Measurements from ENCODE around the gene ZDHHC19. TPM values are rescaled to one million over a fixed set of nuclear protein-coding genes. Genes with fewer than 3 reads are reported as not detected.
A peak's percentile ranks its signal among the peaks of the same experiment; 100 is the strongest.

Gene ZDHHC19
- total and polyA plus RNA-seq, 2 experiments from 2014 or later, result 0.77 TPM; not detected in 1

GRCh38 chr3:196193133-196193735 lies 18.0 kb downstream of the ZDHHC19 start:
- no peak for TF ChIP-seq EZH2 (IDR thresholded peaks at IDR 0.05; ENCODE audit: borderline replicate concordance)
- TF ChIP-seq EZH2phosphoT487 (IDR thresholded peaks at IDR 0.05; ENCODE audit: low read depth, severe bottlenecking, unreplicated experiment), result no peak
- no peak for DNase-seq (ENCODE audit: low spot score)
- Histone ChIP-seq H3K36me3 (replicated peaks; ENCODE audit: insufficient read depth, low read depth) (no peaks in the 10 kb centered on the region), H3K9me2 (replicated peaks; ENCODE audit: insufficient read depth) (no peaks in the 10 kb centered on the region), H2AFZ (no peak overlapping the region), H4K20me1 (ENCODE audit: insufficient read depth, poor library complexity, severe bottlenecking) (no peaks in the 10 kb centered on the region), H3K27ac (no peak overlapping the region), H3K4me3 (no peak overlapping the region), H3K79me2 (no peaks in the 10 kb centered on the region), H3K4me1 (ENCODE audit: insufficient read depth) (peaks cover 12% of the 10 kb centered on the region), H3K4me2 (no peak overlapping the region), H3K27me3 (no peaks in the 10 kb centered on the region), H3K9me3 (ENCODE audit: low read depth) (no peaks in the 10 kb centered on the region)
- WGBS (ENCODE audit: low lambda C conversion rate, missing lambda C conversion rate), result 87% methylated on average over 15 of the region's 15 CpGs

DNA sequence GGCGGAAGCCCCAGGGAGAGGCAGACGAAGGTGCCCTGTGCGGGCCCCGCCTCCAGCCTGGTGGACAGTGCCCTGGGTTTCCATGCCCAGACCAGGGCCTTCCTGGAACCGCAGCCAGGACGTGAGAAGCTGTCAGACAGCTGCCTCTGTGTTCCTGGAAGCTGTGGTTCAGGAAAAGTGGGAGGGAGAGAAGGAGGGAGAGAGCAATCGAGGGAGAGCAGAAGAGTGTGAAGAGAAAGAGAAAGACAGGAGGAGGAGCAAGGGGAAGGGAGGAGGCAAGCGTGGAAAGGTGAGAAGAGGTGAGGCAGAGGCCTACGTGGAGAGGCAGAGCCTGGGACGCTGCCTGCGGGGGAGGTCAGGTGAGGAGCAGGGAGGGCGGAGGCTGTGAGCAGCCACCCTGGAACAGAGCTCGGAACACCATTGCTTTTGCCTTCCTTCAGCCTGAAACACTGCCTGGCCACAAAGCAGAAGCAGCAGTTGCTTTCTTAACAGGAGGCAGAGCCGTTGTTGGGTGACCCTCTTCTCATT lies 18.6 kb downstream of the ZDHHC19 start:
- H3K9me2 ChIP-seq (replicated peaks; ENCODE audit: insufficient read depth), result no peaks in the 10 kb centered on the region
- no peak overlapping the region for H3K4me2 ChIP-seq
- no peaks in the 10 kb centered on the region for H4K20me1 ChIP-seq (ENCODE audit: insufficient read depth, poor library complexity, severe bottlenecking)
- TF ChIP-seq, protein P1, sequence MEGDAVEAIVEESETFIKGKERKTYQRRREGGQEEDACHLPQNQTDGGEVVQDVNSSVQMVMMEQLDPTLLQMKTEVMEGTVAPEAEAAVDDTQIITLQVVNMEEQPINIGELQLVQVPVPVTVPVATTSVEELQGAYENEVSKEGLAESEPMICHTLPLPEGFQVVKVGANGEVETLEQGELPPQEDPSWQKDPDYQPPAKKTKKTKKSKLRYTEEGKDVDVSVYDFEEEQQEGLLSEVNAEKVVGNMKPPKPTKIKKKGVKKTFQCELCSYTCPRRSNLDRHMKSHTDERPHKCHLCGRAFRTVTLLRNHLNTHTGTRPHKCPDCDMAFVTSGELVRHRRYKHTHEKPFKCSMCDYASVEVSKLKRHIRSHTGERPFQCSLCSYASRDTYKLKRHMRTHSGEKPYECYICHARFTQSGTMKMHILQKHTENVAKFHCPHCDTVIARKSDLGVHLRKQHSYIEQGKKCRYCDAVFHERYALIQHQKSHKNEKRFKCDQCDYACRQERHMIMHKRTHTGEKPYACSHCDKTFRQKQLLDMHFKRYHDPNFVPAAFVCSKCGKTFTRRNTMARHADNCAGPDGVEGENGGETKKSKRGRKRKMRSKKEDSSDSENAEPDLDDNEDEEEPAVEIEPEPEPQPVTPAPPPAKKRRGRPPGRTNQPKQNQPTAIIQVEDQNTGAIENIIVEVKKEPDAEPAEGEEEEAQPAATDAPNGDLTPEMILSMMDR (IDR thresholded peaks at IDR 0.05; ENCODE audit: poor library complexity), result no peak
- TF ChIP-seq EZH2phosphoT487 (IDR thresholded peaks at IDR 0.05; ENCODE audit: low read depth, severe bottlenecking, unreplicated experiment), result no peak
- TF ChIP-seq EZH2 (IDR thresholded peaks at IDR 0.05; ENCODE audit: borderline replicate concordance), result no peak
- DNase-seq (ENCODE audit: low spot score), result no peak
- H3K27me3 ChIP-seq, result no peaks in the 10 kb centered on the region
- WGBS (ENCODE audit: low lambda C conversion rate, missing lambda C conversion rate), result 68% methylated on average over 12 of the region's 14 CpGs
- H3K4me1 ChIP-seq (ENCODE audit: insufficient read depth), result peaks cover 12% of the 10 kb centered on the region
- H3K36me3 ChIP-seq (replicated peaks; ENCODE audit: insufficient read depth, low read depth), result no peaks in the 10 kb centered on the region
- H3K9me3 ChIP-seq (ENCODE audit: low read depth), result no peaks in the 10 kb centered on the region
- H3K79me2 ChIP-seq, result no peaks in the 10 kb centered on the region
- H2AFZ ChIP-seq, result no peak overlapping the region
- no peak overlapping the region for H3K4me3 ChIP-seq
- no peak overlapping the region for H3K27ac ChIP-seq

DNA sequence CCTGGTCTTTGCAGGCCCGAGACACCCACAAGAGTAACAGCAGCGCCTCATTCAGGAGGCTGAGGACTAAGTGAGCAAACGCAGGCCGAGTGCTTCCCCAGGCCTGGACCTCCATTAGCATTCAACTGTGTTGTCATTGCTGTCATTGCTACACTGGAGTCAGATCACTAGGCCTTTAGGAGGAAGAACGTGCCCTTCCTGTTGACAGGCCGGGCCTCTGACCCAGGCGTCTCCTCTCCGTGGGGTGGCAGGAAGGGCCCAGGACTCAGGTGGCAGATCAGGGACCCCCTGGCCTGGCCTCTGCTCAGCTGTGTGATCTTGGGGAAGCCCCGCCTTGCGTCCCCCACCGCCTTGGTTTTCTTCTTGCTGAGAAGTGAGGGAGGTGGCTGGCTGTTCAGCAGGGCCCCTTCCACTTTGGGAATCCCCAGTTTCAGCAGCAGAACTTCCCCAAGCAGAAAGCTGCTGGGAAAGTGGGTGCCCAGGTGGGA lies 19.1 kb downstream of the ZDHHC19 start:
- no peaks in the 10 kb centered on the region for H3K27me3 ChIP-seq
- H3K4me1 ChIP-seq (ENCODE audit: insufficient read depth), result peaks cover 12% of the 10 kb centered on the region
- H2AFZ ChIP-seq, result no peak overlapping the region
- H3K27ac ChIP-seq, result no peak overlapping the region
- no peak overlapping the region for H3K4me3 ChIP-seq
- no peaks in the 10 kb centered on the region for H3K9me2 ChIP-seq (replicated peaks; ENCODE audit: insufficient read depth)
- TF ChIP-seq, protein P1 (IDR thresholded peaks at IDR 0.05; ENCODE audit: poor library complexity), result peak; percentile 3
- TF ChIP-seq EZH2 (IDR thresholded peaks at IDR 0.05; ENCODE audit: borderline replicate concordance) (no peak), EZH2phosphoT487 (IDR thresholded peaks at IDR 0.05; ENCODE audit: low read depth, severe bottlenecking, unreplicated experiment) (no peak)
- no peaks in the 10 kb centered on the region for H3K9me3 ChIP-seq (ENCODE audit: low read depth)
- DNase-seq (ENCODE audit: low spot score), result no peak
- H3K36me3 ChIP-seq (replicated peaks; ENCODE audit: insufficient read depth, low read depth), result no peaks in the 10 kb centered on the region
- WGBS (ENCODE audit: low lambda C conversion rate, missing lambda C conversion rate), result 94% methylated on average over 11 of the region's 11 CpGs
- H3K79me2 ChIP-seq, result no peaks in the 10 kb centered on the region
- no peak overlapping the region for H3K4me2 ChIP-seq
- no peaks in the 10 kb centered on the region for H4K20me1 ChIP-seq (ENCODE audit: insufficient read depth, poor library complexity, severe bottlenecking)

GRCh38 chr3:196189566-196190347 lies 21.4 kb downstream of the ZDHHC19 start:
- Histone ChIP-seq H2AFZ (no peak overlapping the region), H3K27me3 (no peaks in the 10 kb centered on the region), H3K9me2 (replicated peaks; ENCODE audit: insufficient read depth) (no peaks in the 10 kb centered on the region), H4K20me1 (ENCODE audit: insufficient read depth, poor library complexity, severe bottlenecking) (no peaks in the 10 kb centered on the region), H3K4me1 (ENCODE audit: insufficient read depth) (peaks cover 12% of the 10 kb centered on the region), H3K4me2 (no peak overlapping the region), H3K4me3 (no peak overlapping the region), H3K27ac (no peak overlapping the region), H3K36me3 (replicated peaks; ENCODE audit: insufficient read depth, low read depth) (no peaks in the 10 kb centered on the region), H3K9me3 (ENCODE audit: low read depth) (no peaks in the 10 kb centered on the region), H3K79me2 (no peaks in the 10 kb centered on the region)
- TF ChIP-seq EZH2phosphoT487 (IDR thresholded peaks at IDR 0.05; ENCODE audit: low read depth, severe bottlenecking, unreplicated experiment) (no peak), EZH2 (IDR thresholded peaks at IDR 0.05; ENCODE audit: borderline replicate concordance) (no peak)
- TF ChIP-seq, protein P1 (IDR thresholded peaks at IDR 0.05; ENCODE audit: poor library complexity), result no peak
- WGBS (ENCODE audit: low lambda C conversion rate, missing lambda C conversion rate), result 83% methylated on average over 16 of the region's 16 CpGs
- no peak for DNase-seq (ENCODE audit: low spot score)
